ENCODE data around the gene QSOX1.

GRCh38 chr1:180143359-180143758, 11.3 kb upstream of the QSOX1 start:
- TF ChIP-seq, protein P1, sequence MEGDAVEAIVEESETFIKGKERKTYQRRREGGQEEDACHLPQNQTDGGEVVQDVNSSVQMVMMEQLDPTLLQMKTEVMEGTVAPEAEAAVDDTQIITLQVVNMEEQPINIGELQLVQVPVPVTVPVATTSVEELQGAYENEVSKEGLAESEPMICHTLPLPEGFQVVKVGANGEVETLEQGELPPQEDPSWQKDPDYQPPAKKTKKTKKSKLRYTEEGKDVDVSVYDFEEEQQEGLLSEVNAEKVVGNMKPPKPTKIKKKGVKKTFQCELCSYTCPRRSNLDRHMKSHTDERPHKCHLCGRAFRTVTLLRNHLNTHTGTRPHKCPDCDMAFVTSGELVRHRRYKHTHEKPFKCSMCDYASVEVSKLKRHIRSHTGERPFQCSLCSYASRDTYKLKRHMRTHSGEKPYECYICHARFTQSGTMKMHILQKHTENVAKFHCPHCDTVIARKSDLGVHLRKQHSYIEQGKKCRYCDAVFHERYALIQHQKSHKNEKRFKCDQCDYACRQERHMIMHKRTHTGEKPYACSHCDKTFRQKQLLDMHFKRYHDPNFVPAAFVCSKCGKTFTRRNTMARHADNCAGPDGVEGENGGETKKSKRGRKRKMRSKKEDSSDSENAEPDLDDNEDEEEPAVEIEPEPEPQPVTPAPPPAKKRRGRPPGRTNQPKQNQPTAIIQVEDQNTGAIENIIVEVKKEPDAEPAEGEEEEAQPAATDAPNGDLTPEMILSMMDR (IDR thresholded peaks at IDR 0.05 in 4 of 5, conservative IDR thresholded peaks at IDR 0.05 in 1 of 5), result no peak
- no peak for TF ChIP-seq POLR2A (IDR thresholded peaks at IDR 0.05)
